ENCODE results near the gene MCAM. TPM values are rescaled to one million over a fixed set of nuclear protein-coding genes. Genes with fewer than 3 reads are reported as not detected.

Gene MCAM
- polyA plus RNA-seq, 3 donors = not detected

DNA sequence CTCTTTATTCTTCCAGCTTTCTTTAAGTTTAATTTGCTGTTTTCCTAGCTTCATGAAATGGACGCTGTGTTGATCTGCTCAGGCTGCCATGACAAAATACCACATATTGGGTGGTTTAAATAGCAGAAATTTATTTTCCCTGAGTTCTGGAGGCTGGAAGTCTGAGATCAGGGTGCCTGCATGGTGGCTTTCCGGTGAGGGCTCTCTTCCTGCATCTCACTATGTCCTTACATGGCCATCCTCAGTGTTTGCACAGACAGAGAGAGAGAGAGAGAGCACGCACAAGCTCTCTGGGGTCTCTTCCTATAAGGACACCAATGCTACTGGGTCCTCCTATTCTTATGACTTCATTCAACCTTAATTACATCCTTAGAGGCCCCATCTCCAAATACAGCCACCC lies 28.7 kb downstream of the MCAM start:
- no peak overlapping the region for H3K4me3 Mint-ChIP-seq
- Histone ChIP-seq H4K20me1 (ENCODE audit: insufficient read depth, low read length) (peaks cover 92% of the 10 kb centered on the region), H3K9me3 (replicated peaks in 1 of 2; ENCODE audit: control insufficient read depth in 1 of 2, insufficient read depth in 1 of 2, low read length in 2 of 2) (peaks cover 9 to 16% of the 10 kb centered on the region in 2 donors), H3K9ac (ENCODE audit: insufficient read depth, low read length, poor library complexity, severe bottlenecking) (no peak overlapping the region), H3K27me3 (ENCODE audit: control insufficient read depth in 2 of 2, insufficient read depth in 2 of 2, low read length in 2 of 2) (no peaks in the 10 kb centered on the region), H3K27ac (ENCODE audit: low read depth in 1 of 2, low read length in 2 of 2) (no peak overlapping the region), H3K4me2 (replicated peaks; ENCODE audit: extremely low read depth, low read length, poor library complexity, severe bottlenecking) (no peak overlapping the region), H2AFZ (ENCODE audit: insufficient read depth, low read depth, low read length, poor library complexity, severe bottlenecking) (no peak overlapping the region), H3K79me2 (ENCODE audit: insufficient read depth, low read length) (peaks cover 44% of the 10 kb centered on the region), H3K4me1 (ENCODE audit: control insufficient read depth in 1 of 2, insufficient read depth in 2 of 2, low read length in 2 of 2) (no peaks in the 10 kb centered on the region), H3K4me3 (replicated peaks in 1 of 3; ENCODE audit: low read depth in 2 of 3, low read length in 3 of 3) (no peak overlapping the region), H3K36me3 (replicated peaks in 1 of 2; ENCODE audit: control insufficient read depth in 1 of 2, insufficient read depth in 2 of 2, low read length in 2 of 2) (peaks cover 74 to 88% of the 10 kb centered on the region in 2 donors)
- no peaks in the 10 kb centered on the region for H3K4me1 Mint-ChIP-seq
- peaks cover 68 to 88% of the 10 kb centered on the region in 2 donors for H3K36me3 Mint-ChIP-seq
- TF ChIP-seq, protein P1, sequence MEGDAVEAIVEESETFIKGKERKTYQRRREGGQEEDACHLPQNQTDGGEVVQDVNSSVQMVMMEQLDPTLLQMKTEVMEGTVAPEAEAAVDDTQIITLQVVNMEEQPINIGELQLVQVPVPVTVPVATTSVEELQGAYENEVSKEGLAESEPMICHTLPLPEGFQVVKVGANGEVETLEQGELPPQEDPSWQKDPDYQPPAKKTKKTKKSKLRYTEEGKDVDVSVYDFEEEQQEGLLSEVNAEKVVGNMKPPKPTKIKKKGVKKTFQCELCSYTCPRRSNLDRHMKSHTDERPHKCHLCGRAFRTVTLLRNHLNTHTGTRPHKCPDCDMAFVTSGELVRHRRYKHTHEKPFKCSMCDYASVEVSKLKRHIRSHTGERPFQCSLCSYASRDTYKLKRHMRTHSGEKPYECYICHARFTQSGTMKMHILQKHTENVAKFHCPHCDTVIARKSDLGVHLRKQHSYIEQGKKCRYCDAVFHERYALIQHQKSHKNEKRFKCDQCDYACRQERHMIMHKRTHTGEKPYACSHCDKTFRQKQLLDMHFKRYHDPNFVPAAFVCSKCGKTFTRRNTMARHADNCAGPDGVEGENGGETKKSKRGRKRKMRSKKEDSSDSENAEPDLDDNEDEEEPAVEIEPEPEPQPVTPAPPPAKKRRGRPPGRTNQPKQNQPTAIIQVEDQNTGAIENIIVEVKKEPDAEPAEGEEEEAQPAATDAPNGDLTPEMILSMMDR (IDR thresholded peaks at IDR 0.05) = no peak
- no peak for DNase-seq
- intact Hi-C loops (cut with micrococcal nuclease) = no loop called here
- no peak overlapping the region for H3K27ac Mint-ChIP-seq
- peaks cover 0 to 11% (median 7%) of the 10 kb centered on the region in 7 donors for H3K9me3 Mint-ChIP-seq
- no CpG with 5 or more reads among the region's 3 CpGs for WGBS (ENCODE audit: insufficient coverage)
- H3K27me3 Mint-ChIP-seq (ENCODE audit: low read depth in 3 of 3) = no peaks in the 10 kb centered on the region

DNA sequence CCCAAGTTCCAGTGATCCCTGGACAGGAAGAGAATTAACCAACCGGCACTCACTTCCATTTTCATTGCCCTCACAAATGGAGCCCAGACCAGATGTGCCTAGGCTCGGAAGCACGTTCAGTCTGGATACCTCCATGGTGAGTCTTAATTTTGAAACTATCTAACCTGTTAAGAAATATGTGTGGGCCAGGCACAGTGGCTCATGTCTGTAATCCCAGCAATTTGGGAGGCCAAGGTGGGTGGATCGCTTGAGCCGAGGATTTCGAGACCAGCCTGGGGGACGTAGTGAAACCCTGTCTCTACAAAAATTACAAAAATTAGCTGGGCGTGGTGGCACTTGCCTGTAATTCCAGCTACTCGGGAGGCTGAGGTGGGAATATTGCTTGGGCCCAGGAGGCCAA lies 31.5 kb downstream of the MCAM start:
- Histone ChIP-seq H2AFZ (ENCODE audit: insufficient read depth, low read depth, low read length, poor library complexity, severe bottlenecking) (no peak overlapping the region), H3K9ac (ENCODE audit: insufficient read depth, low read length, poor library complexity, severe bottlenecking) (no peak overlapping the region), H3K27me3 (ENCODE audit: control insufficient read depth in 2 of 2, insufficient read depth in 2 of 2, low read length in 2 of 2) (no peaks in the 10 kb centered on the region), H3K4me2 (replicated peaks; ENCODE audit: extremely low read depth, low read length, poor library complexity, severe bottlenecking) (no peak overlapping the region), H3K79me2 (ENCODE audit: insufficient read depth, low read length) (peaks cover 50% of the 10 kb centered on the region), H3K9me3 (replicated peaks in 1 of 2; ENCODE audit: control insufficient read depth in 1 of 2, insufficient read depth in 1 of 2, low read length in 2 of 2) (peaks cover 2 to 8% of the 10 kb centered on the region in 2 donors), H3K4me3 (replicated peaks in 1 of 3; ENCODE audit: low read depth in 2 of 3, low read length in 3 of 3) (no peak overlapping the region), H4K20me1 (ENCODE audit: insufficient read depth, low read length) (peaks cover 91% of the 10 kb centered on the region), H3K27ac (ENCODE audit: low read depth in 1 of 2, low read length in 2 of 2) (no peak overlapping the region), H3K36me3 (replicated peaks in 1 of 2; ENCODE audit: control insufficient read depth in 1 of 2, insufficient read depth in 2 of 2, low read length in 2 of 2) (peaks cover 71 to 89% of the 10 kb centered on the region in 2 donors), H3K4me1 (ENCODE audit: control insufficient read depth in 1 of 2, insufficient read depth in 2 of 2, low read length in 2 of 2) (no peaks in the 10 kb centered on the region)
- WGBS (ENCODE audit: insufficient coverage) = 93% methylated on average over 5 of the region's 9 CpGs
- TF ChIP-seq, protein P1 (IDR thresholded peaks at IDR 0.05) = no peak
- Mint-ChIP-seq H3K9me3 (peaks cover 0 to 5% (median 2%) of the 10 kb centered on the region in 7 donors), H3K4me1 (no peaks in the 10 kb centered on the region), H3K4me3 (no peak overlapping the region), H3K36me3 (peaks cover 71 to 86% of the 10 kb centered on the region in 2 donors), H3K27me3 (ENCODE audit: low read depth in 3 of 3) (no peaks in the 10 kb centered on the region), H3K27ac (peak overlapping the region in 1 of 7 donors; percentile 1)
- no peak for DNase-seq
- intact Hi-C loops (cut with micrococcal nuclease) = no loop called here

Measured in CD14-positive monocyte (primary cell).